H1 (cell line): ENCODE results near the gene CD3D. TPM values are rescaled to one million over a fixed set of nuclear protein-coding genes. Genes with fewer than 3 reads are reported as not detected.

Experiments used
- CTCF ChIA-PET: fragments of 300-600 bp; sonication (Branson Sonifier 250); formaldehyde crosslinking; loops from one replicate; lab custom pipeline; 2021; ENCODE audit not compliant: partially characterized antibody; lab: Charles Lee
- POLR2A ChIA-PET: fragments of 300-600 bp; sonication (Branson Sonifier 250); formaldehyde crosslinking; loops from one replicate; lab custom pipeline; 2021; ENCODE audit warnings: inconsistent platforms; ENCODE audit not compliant: partially characterized antibody; lab: Charles Lee
- DNase-seq, 2 experiments: peaks; one replicate each; pipeline versions ENCODE4 v3.0.0 to v3.0.0-alpha.2; 2010 to 2022; ENCODE audit warnings: low spot score in 2 of 2, low read depth in 1 of 2, mixed read lengths in 1 of 2
- FAIRE-seq: peaks from 2 replicates; lab custom pipeline; 2011; peaks lifted over from hg19 to GRCh38; lab: Jason Lieb, UNC
- H2AFZ ChIP-seq: 2 replicates; pipeline ENCODE4 v1.8.1; 2012; ENCODE audit warnings: low read length, inconsistent platforms
- H2AK5ac ChIP-seq: 2 replicates; pipeline ENCODE4 v1.6.1; 2013; ENCODE audit warnings: low read depth, low read length
- H2BK120ac ChIP-seq: replicated peaks from 2 replicates; pipeline ENCODE3; 2013; ENCODE audit warnings: low read depth, low read length, inconsistent platforms
- H2BK12ac ChIP-seq: 2 replicates; pipeline ENCODE4 v1.6.1; 2013; ENCODE audit warnings: low read depth, low read length
- H2BK15ac ChIP-seq: 2 replicates; pipeline ENCODE4 v1.6.1; 2013; ENCODE audit warnings: low read length
- H2BK20ac ChIP-seq: 2 replicates; pipeline ENCODE4 v1.6.1; 2013; ENCODE audit warnings: low read length
- H2BK5ac ChIP-seq: 2 replicates; pipeline ENCODE4 v1.6.1; 2013; ENCODE audit warnings: low read depth, low read length
- H3K14ac ChIP-seq: 2 replicates; pipeline ENCODE4 v1.6.1; 2013; ENCODE audit warnings: inconsistent platforms; ENCODE audit not compliant: insufficient read length
- H3K18ac ChIP-seq: 2 replicates; pipeline ENCODE4 v1.6.1; 2013; ENCODE audit warnings: low read length; ENCODE audit errors: extremely low read depth
- H3K23ac ChIP-seq: 2 replicates; pipeline ENCODE4 v1.6.1; 2013; ENCODE audit warnings: inconsistent platforms; ENCODE audit not compliant: insufficient read length
- H3K23me2 ChIP-seq: 2 replicates; pipeline ENCODE4 v1.6.1; 2013; ENCODE audit warnings: low read depth, low read length
- H3K27ac ChIP-seq: 2 replicates; pipeline ENCODE4 v1.6.1; 2011; ENCODE audit warnings: low read depth, low read length, inconsistent platforms
- H3K27me3 ChIP-seq, 4 experiments: replicated peaks in 1 of 4; 1 replicate in 1 of 4; 2 replicates in 3 of 4; pipeline versions ENCODE4 v1.6.1 to v1.8.1; 2011 to 2013; ENCODE audit warnings: low read length in 3 of 4, mild to moderate bottlenecking in 3 of 4, inconsistent platforms in 2 of 4, mixed read lengths in 2 of 4, moderate library complexity in 1 of 4; ENCODE audit not compliant: control insufficient read depth in 3 of 4, insufficient read depth in 3 of 4; ENCODE audit errors: extremely low read depth in 1 of 4
- H3K36me3 ChIP-seq, 4 experiments: 2 replicates each; pipeline versions ENCODE4 v1.6.1 to v1.8.1; 2011 to 2013; ENCODE audit warnings: mild to moderate bottlenecking in 4 of 4, low read length in 3 of 4, moderate library complexity in 2 of 4, control low read depth in 1 of 4, inconsistent platforms in 1 of 4; ENCODE audit not compliant: insufficient read depth in 4 of 4, control insufficient read depth in 2 of 4
- H3K4ac ChIP-seq: replicated peaks from 2 replicates; pipeline ENCODE3; 2013; ENCODE audit warnings: low read length, low read depth, mixed read lengths, inconsistent platforms; ENCODE audit not compliant: insufficient read length
- H3K4me1 ChIP-seq, 4 experiments: replicated peaks in 1 of 4; 1 replicate in 1 of 4; 2 replicates in 3 of 4; pipeline versions ENCODE4 v1.6.1 to v1.8.1; 2011 to 2013; ENCODE audit warnings: low read length in 3 of 4, inconsistent platforms in 2 of 4, mixed read lengths in 1 of 4; ENCODE audit not compliant: insufficient read depth in 4 of 4, control insufficient read depth in 3 of 4
- H3K4me2 ChIP-seq, 2 experiments: 2 replicates each; pipeline versions ENCODE4 v1.6.1 to v1.8.1; 2011 to 2013; ENCODE audit warnings: low read depth in 2 of 2, low read length in 2 of 2, control low read depth in 1 of 2, inconsistent platforms in 1 of 2, mild to moderate bottlenecking in 1 of 2; ENCODE audit not compliant: insufficient read depth in 1 of 2
- H3K4me3 ChIP-seq, 4 experiments: fragments of 200-600, 300-600 bp in 1 of 4; sonication (generic), shearing (Covaris generic), sonication (Bioruptor Twin) in 1 of 4; 2 replicates each; pipeline versions ENCODE4 v1.5.1 to v1.8.1; 2011 to 2016; ENCODE audit warnings: low read length in 4 of 4, low read depth in 3 of 4, control low read depth in 2 of 4, inconsistent platforms in 2 of 4, mild to moderate bottlenecking in 2 of 4, mixed read lengths in 1 of 4, moderate library complexity in 1 of 4; ENCODE audit not compliant: insufficient read depth in 2 of 4; ENCODE audit errors: extremely low read depth in 1 of 4
- H3K56ac ChIP-seq: replicated peaks from 2 replicates; pipeline ENCODE3; 2013; ENCODE audit warnings: low read depth, mild to moderate bottlenecking, mixed read lengths, low read length, inconsistent platforms; ENCODE audit not compliant: insufficient read length
- H3K79me1 ChIP-seq: 2 replicates; pipeline ENCODE4 v1.6.1; 2013; ENCODE audit warnings: low read depth, low read length, control low read depth
- H3K79me2 ChIP-seq, 2 experiments: 2 replicates each; pipeline versions ENCODE4 v1.6.1 to v1.8.1; 2012 to 2013; ENCODE audit warnings: low read length in 2 of 2, mild to moderate bottlenecking in 2 of 2, inconsistent platforms in 1 of 2; ENCODE audit not compliant: insufficient read depth in 2 of 2, control insufficient read depth in 1 of 2
- H3K9ac ChIP-seq, 4 experiments: replicated peaks in 1 of 4; 1 replicate in 1 of 4; 2 replicates in 3 of 4; pipeline versions ENCODE4 v1.6.1 to v1.8.1; 2011 to 2013; ENCODE audit warnings: low read depth in 3 of 4, low read length in 3 of 4, control low read depth in 2 of 4, mild to moderate bottlenecking in 2 of 4, moderate library complexity in 2 of 4, inconsistent platforms in 1 of 4; ENCODE audit errors: extremely low read depth in 1 of 4
- H3K9me3 ChIP-seq, 2 experiments: 2 replicates each; pipeline versions ENCODE4 v1.6.1 to v1.8.1; 2012 to 2013; ENCODE audit warnings: mild to moderate bottlenecking in 2 of 2, moderate library complexity in 2 of 2, control low read depth in 1 of 2, inconsistent platforms in 1 of 2, low read depth in 1 of 2, low read length in 1 of 2, mixed read lengths in 1 of 2; ENCODE audit not compliant: insufficient read depth in 2 of 2
- H4K20me1 ChIP-seq, 2 experiments: replicated peaks in 1 of 2; 2 replicates each; pipeline versions ENCODE3 to v1.8.1; 2011 to 2013; ENCODE audit warnings: inconsistent platforms in 2 of 2, low read length in 2 of 2, mild to moderate bottlenecking in 1 of 2; ENCODE audit not compliant: insufficient read depth in 2 of 2, control insufficient read depth in 1 of 2
- H4K5ac ChIP-seq: 2 replicates; pipeline ENCODE4 v1.6.1; 2013; ENCODE audit warnings: low read length, low read depth, mixed read lengths, inconsistent platforms; ENCODE audit not compliant: insufficient read length
- H4K8ac ChIP-seq: 2 replicates; pipeline ENCODE4 v1.8.0; 2013; ENCODE audit warnings: mild to moderate bottlenecking, moderate library complexity, low read length, inconsistent platforms; ENCODE audit not compliant: insufficient read depth; ENCODE audit errors: extremely low read depth
- H4K91ac ChIP-seq: replicated peaks from 2 replicates; pipeline ENCODE3; 2013; ENCODE audit warnings: low read length, mixed read lengths, inconsistent platforms; ENCODE audit not compliant: insufficient read length
- ASH2L ChIP-seq: fragments of 200-600, 300-600 bp; sonication (generic); IDR thresholded peaks from one replicate; pipeline ENCODE4 v1.7.1; 2017; ENCODE audit warnings: low read length
- BRCA1 ChIP-seq: IDR thresholded peaks from 2 replicates; pipeline ENCODE4 v1.6.1; 2012; ENCODE audit warnings: low read depth, low read length, improper control_type of control experiment
- CHD1 ChIP-seq: IDR thresholded peaks from 2 replicates; pipeline ENCODE4 v1.6.1; 2012; ENCODE audit warnings: low read depth, low read length, improper control_type of control experiment
- CTBP2 ChIP-seq: IDR thresholded peaks from 2 replicates; pipeline ENCODE4 v1.7.0; 2011; ENCODE audit warnings: borderline replicate concordance, mild to moderate bottlenecking, moderate library complexity, mixed read lengths, low read length; ENCODE audit not compliant: insufficient read depth, insufficient read length
- GABPA ChIP-seq: IDR thresholded peaks from 2 replicates; pipeline ENCODE4 v1.6.1; 2011; ENCODE audit warnings: mild to moderate bottlenecking, low read length, moderate library complexity, borderline replicate concordance; ENCODE audit not compliant: insufficient read depth
- HDAC2 ChIP-seq, 2 experiments: fragments of 300-600 bp in 1 of 2; sonication (generic) in 1 of 2; IDR thresholded peaks; 2 replicates each; pipeline ENCODE4 v1.6.1; 2011 to 2012; ENCODE audit warnings: low read depth in 2 of 2, low read length in 2 of 2, mild to moderate bottlenecking in 2 of 2, moderate library complexity in 2 of 2, borderline replicate concordance in 1 of 2, inconsistent platforms in 1 of 2
- HDAC6 ChIP-seq: IDR thresholded peaks from one replicate; pipeline ENCODE4 v1.7.1; 2012; ENCODE audit warnings: low read depth, mild to moderate bottlenecking, inconsistent platforms, low read length, moderate library complexity
- JUN ChIP-seq: IDR thresholded peaks from 2 replicates; pipeline ENCODE4 v1.6.1; 2011; ENCODE audit warnings: low read depth, mild to moderate bottlenecking, improper control_type of control experiment, low read length
- JUND ChIP-seq: IDR thresholded peaks from 2 replicates; pipeline ENCODE4 v1.6.1; 2011; ENCODE audit warnings: mild to moderate bottlenecking, improper control_type of control experiment, low read length
- RAD21 ChIP-seq, 2 experiments: IDR thresholded peaks in 1 of 2; conservative IDR thresholded peaks in 1 of 2; 2 replicates each; pipeline ENCODE4 v1.6.1; 2011; ENCODE audit warnings: low read depth in 2 of 2, low read length in 2 of 2, improper control_type of control experiment in 1 of 2, inconsistent platforms in 1 of 2, mild to moderate bottlenecking in 1 of 2, moderate library complexity in 1 of 2
- SIRT6 ChIP-seq: IDR thresholded peaks from one replicate; pipeline ENCODE4 v1.7.1; 2012; ENCODE audit warnings: low read length, inconsistent platforms
- SP1 ChIP-seq: IDR thresholded peaks from 2 replicates; pipeline ENCODE4 v1.6.1; 2011; ENCODE audit warnings: low read depth, low read length
- TAF7 ChIP-seq: optimal IDR thresholded peaks from 2 replicates; pipeline ENCODE3; 2011; ENCODE audit warnings: low read depth, mild to moderate bottlenecking, inconsistent platforms, low read length, moderate library complexity, borderline replicate concordance
- TCF12 ChIP-seq: IDR thresholded peaks from 2 replicates; pipeline ENCODE4 v1.6.1; 2011; ENCODE audit warnings: low read depth, mild to moderate bottlenecking, low read length
- YY1 ChIP-seq: IDR thresholded peaks from 2 replicates; pipeline ENCODE4 v1.6.1; 2011; ENCODE audit warnings: low read depth, mild to moderate bottlenecking, low read length
- WGBS, 2 experiments: shearing (Covaris generic) in 1 of 2; methylation state at CpG; one replicate each; pipeline versions ENCODE4 v1.1.6 to v1.1.7; 2013 to 2015; ENCODE audit warnings: low lambda C conversion rate in 2 of 2, mixed read lengths in 2 of 2, inconsistent platforms in 1 of 2, low coverage in 1 of 2, missing lambda C conversion rate in 1 of 2; ENCODE audit not compliant: insufficient replicate concordance in 2 of 2, insufficient coverage in 1 of 2, insufficient read length in 1 of 2; ENCODE audit errors: extremely low coverage in 1 of 2, missing lambda C conversion rate in 1 of 2; 5-methylcytosine and 5-hydroxymethylcytosine counted together
- polyA plus RNA-seq, 7 experiments: library from polyadenylated mRNA; depleted of rRNA in 3 of 7; stranded (reverse) in 5 of 7; unstranded in 2 of 7; fragments of >200 nt in 5 of 7; fragments of 200-250 nt in 2 of 7; gene quantifications; 1 replicate in 5 of 7; 2 replicates in 1 of 7; 4 replicates in 1 of 7; pipeline versions ENCODE4 v1.2.1 to v1.2.3, GENCODE V29; 2011 to 2013; ENCODE audit warnings: missing spikeins in 2 of 7, mixed read lengths in 2 of 7
- total RNA-seq: library from RNA; stranded (reverse); fragmentation: NEBNext Ultra II Directional; extraction: Animal tissue kit (Norgen Biotek cat#: 25700); gene quantifications from 2 replicates; pipeline ENCODE4 v1.2.1, GENCODE V29; 2021

Gene CD3D
- total and polyA plus RNA-seq, 2 of the 8 experiments (the other 6 are each of a cell fraction or from before 2014, with no cell fraction given), result not detected

DNA sequence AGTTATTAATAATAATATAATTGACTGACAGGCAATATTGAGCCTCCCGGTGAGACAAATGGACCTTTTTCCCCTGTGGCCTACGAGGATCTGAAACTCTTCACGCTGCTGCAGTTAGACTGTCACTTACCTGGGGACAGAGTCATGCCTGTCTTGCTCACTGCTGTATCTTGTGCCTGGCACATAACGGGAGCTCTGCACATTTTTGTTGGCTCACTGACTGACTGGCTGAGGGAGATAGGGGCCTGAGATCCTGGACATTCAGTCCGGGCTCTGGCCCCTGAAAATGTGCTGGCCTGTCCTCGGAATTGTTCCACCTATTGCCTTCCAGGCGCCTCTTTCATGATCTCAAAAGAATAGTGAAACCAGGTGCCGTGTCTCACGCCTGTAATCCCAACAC lies 743 bp upstream of the CD3D start:
- H2BK12ac ChIP-seq, result no peak overlapping the region
- H2AFZ ChIP-seq, result no peak overlapping the region
- ChIA-PET CTCF (interaction anchor here (4.9 kb wide), 1 partner anchor 10 kb away, joined by 24 read pairs; no protein-coding TSS in a partner anchor), POLR2A (no interaction called here)
- no peaks in the 10 kb centered on the region for H4K20me1 ChIP-seq
- H3K4me3 ChIP-seq, result no peak overlapping the region
- no peak overlapping the region for H3K18ac ChIP-seq
- H3K79me1 ChIP-seq, result no peaks in the 10 kb centered on the region; the same call in 1 of the 2 replicates
- H2BK15ac ChIP-seq, result no peak overlapping the region
- no peak overlapping the region for H3K56ac ChIP-seq
- H2AK5ac ChIP-seq, result no peak overlapping the region
- H3K23ac ChIP-seq, result no peak overlapping the region
- no peak overlapping the region for H3K4me2 ChIP-seq
- H2BK5ac ChIP-seq, result no peak overlapping the region
- no peaks in the 10 kb centered on the region for H3K79me2 ChIP-seq
- H3K9ac ChIP-seq, result no peak overlapping the region
- no peak overlapping the region for H3K27ac ChIP-seq
- no peaks in the 10 kb centered on the region for H3K4me1 ChIP-seq
- H2BK120ac ChIP-seq, result no peak overlapping the region
- H2BK20ac ChIP-seq, result no peak overlapping the region
- DNase-seq (no peak), FAIRE-seq (no peak)
- H3K23me2 ChIP-seq, result no peaks in the 10 kb centered on the region; the same call in 1 of the 2 replicates
- H4K8ac ChIP-seq, result no peak overlapping the region
- no peaks in the 10 kb centered on the region for H3K36me3 ChIP-seq
- H4K5ac ChIP-seq, result no peak overlapping the region
- H3K9me3 ChIP-seq, result no peaks in the 10 kb centered on the region
- H3K27me3 ChIP-seq, result peaks cover 0 to under 1% (median 0%) of the 10 kb centered on the region in 4 experiments; a peak in 2 of 7 replicates
- no peak overlapping the region for H3K4ac ChIP-seq
- H3K14ac ChIP-seq, result no peak overlapping the region
- no peak overlapping the region for H4K91ac ChIP-seq
- WGBS, 2 experiments, result 83% methylated on average over 9 of the region's 9 CpGs; no CpG with 5 or more reads in 1 of the 2 experiments
- no peak for TF ChIP-seq RAD21 (IDR thresholded peaks at IDR 0.05 in 1 of 2, conservative IDR thresholded peaks at IDR 0.05 in 1 of 2; ENCODE audit: low read depth in 2 of 2, low read length in 2 of 2)
- TF ChIP-seq GABPA, result no peak
- no peak for TF ChIP-seq SP1
- TF ChIP-seq CTBP2, result no peak
- no peak for TF ChIP-seq HDAC6
- TF ChIP-seq JUND, result no peak
- TF ChIP-seq TCF12, result no peak
- no peak for TF ChIP-seq JUN
- TF ChIP-seq CHD1, result no peak
- TF ChIP-seq ASH2L, result no peak
- TF ChIP-seq TAF7, result no peak
- no peak for TF ChIP-seq SIRT6
- no peak for TF ChIP-seq BRCA1
- TF ChIP-seq HDAC2 (IDR thresholded peaks at IDR 0.05; ENCODE audit: borderline replicate concordance in 1 of 2, low read depth in 2 of 2, low read length in 2 of 2), result no peak
- no peak for TF ChIP-seq YY1
